HCT116 (cell line): ENCODE measurements around the gene HBM. TPM values are rescaled to one million over a fixed set of nuclear protein-coding genes. Genes with fewer than 3 reads are reported as not detected.
"Not testable (repeated sequence)": the region's sequence is repeated elsewhere in the genome, so short reads cannot be mapped to it uniquely, and the experiment has no call there.

Experiments used
- ATAC-seq: fragments of 200-7000 bp; cut with Tn5 transposase; 2 replicates; pipeline ENCODE4 v1.9.1; 2020; ENCODE audit warnings: mild to moderate bottlenecking, moderate library complexity
- BruUV-seq: library from RNA; stranded (reverse); fragments of 400-500 nt; replicated peaks from 2 replicates; lab custom pipeline; 2021; lab: Mats Ljungman, UMichigan
- CTCF ChIA-PET: fragments of 300-600 bp; sonication (Branson Sonifier 250); formaldehyde crosslinking; loops from one replicate; lab custom pipeline; 2021; ENCODE audit warnings: antibody characterized with exemption; lab: Charles Lee
- POLR2A ChIA-PET: fragments of 300-600, 350-600 bp; sonication (Branson Sonifier 250); formaldehyde crosslinking; loops from one replicate; lab custom pipeline; 2021; ENCODE audit warnings: antibody characterized with exemption; lab: Charles Lee
- RAD21 ChIA-PET, 2 experiments: fragments of 300-600 bp; sonication (Branson Sonifier 250); formaldehyde crosslinking; loops; one replicate each; lab custom pipeline; 2023; ENCODE audit warnings: low total read pairs in 2 of 2; ENCODE audit not compliant: uncharacterized antibody in 2 of 2, unreplicated experiment in 2 of 2, low non-redundant PET in 1 of 2; lab: Charles Lee
- DNase-seq: peaks from one replicate; pipeline ENCODE4 v3.0.0-alpha.2; 2010; ENCODE audit warnings: low read depth, low spot score
- H2AFZ ChIP-seq: fragments of 200-600 bp; shearing (Covaris generic), sonication (generic); 2 replicates; pipeline ENCODE4 v1.6.1; 2017; ENCODE audit warnings: low read depth, mixed run types, mixed read lengths, antibody characterized with exemption, low read length; ENCODE audit not compliant: poor library complexity, severe bottlenecking
- H3K27ac ChIP-seq: 2 replicates; pipeline ENCODE4 v1.5.1; 2012; ENCODE audit warnings: low read depth, low read length
- H3K27me3 ChIP-seq: fragments of 200-600 bp; sonication (generic); 2 replicates; pipeline ENCODE4 v1.6.1; 2016; ENCODE audit warnings: mixed run types, low read length, mixed read lengths; ENCODE audit not compliant: insufficient read depth
- H3K36me3 ChIP-seq, 2 experiments: fragments of 200-500 bp in 1 of 2; fragments of 200-600 bp in 1 of 2; sonication (Bioruptor generic) in 1 of 2; sonication (generic) in 1 of 2; 2 replicates each; pipeline versions ENCODE4 v1.5.1 to v1.6.1; 2014 to 2016; ENCODE audit warnings: low read length in 2 of 2, inconsistent platforms in 1 of 2, mixed read lengths in 1 of 2, mixed run types in 1 of 2; ENCODE audit not compliant: insufficient read depth in 2 of 2, control insufficient read depth in 1 of 2
- H3K4me1 ChIP-seq, 2 experiments: fragments of 200-600 bp in 1 of 2; sonication (generic) in 1 of 2; 2 replicates each; pipeline versions ENCODE4 v1.5.1 to v1.6.1; 2012 to 2017; ENCODE audit warnings: low read length in 2 of 2, inconsistent platforms in 1 of 2, mild to moderate bottlenecking in 1 of 2, mixed read lengths in 1 of 2, mixed run types in 1 of 2, moderate library complexity in 1 of 2; ENCODE audit not compliant: insufficient read depth in 2 of 2, control insufficient read depth in 1 of 2
- H3K4me2 ChIP-seq: fragments of 200-600 bp; sonication (generic); 2 replicates; pipeline ENCODE4 v1.6.1; 2017; ENCODE audit warnings: mixed run types, low read length, mixed read lengths
- H3K4me3 ChIP-seq, 2 experiments: fragments of 200-600 bp in 1 of 2; sonication (generic) in 1 of 2; replicated peaks in 1 of 2; 2 replicates each; pipeline ENCODE4 v1.5.1; 2011 to 2016; ENCODE audit warnings: low read length in 2 of 2, control low read depth in 1 of 2, low read depth in 1 of 2, mild to moderate bottlenecking in 1 of 2, mixed read lengths in 1 of 2, mixed run types in 1 of 2
- H3K79me2 ChIP-seq: fragments of 200-600 bp; sonication (generic); 2 replicates; pipeline ENCODE4 v1.6.1; 2017; ENCODE audit warnings: mild to moderate bottlenecking, mixed run types, low read length, moderate library complexity, mixed read lengths; ENCODE audit not compliant: insufficient read depth
- H3K9ac ChIP-seq: fragments of 200-600 bp; sonication (generic); 2 replicates; pipeline ENCODE4 v1.6.1; 2016; ENCODE audit warnings: low read length, mixed read lengths
- H3K9me2 ChIP-seq: fragments of 200-600 bp; sonication (generic), shearing (Covaris generic); 2 replicates; pipeline ENCODE4 v1.6.1; 2017; ENCODE audit warnings: mixed run types, mild to moderate bottlenecking, moderate library complexity; ENCODE audit not compliant: insufficient read depth
- H3K9me3 ChIP-seq, 2 experiments: fragments of 200-500 bp in 1 of 2; fragments of 200-600 bp in 1 of 2; sonication (Bioruptor generic) in 1 of 2; sonication (generic) in 1 of 2; 2 replicates each; pipeline ENCODE4 v1.6.1; 2014 to 2017; ENCODE audit warnings: low read length in 2 of 2, mixed read lengths in 2 of 2, inconsistent platforms in 1 of 2, low read depth in 1 of 2, mild to moderate bottlenecking in 1 of 2, mixed run types in 1 of 2, moderate library complexity in 1 of 2; ENCODE audit not compliant: control insufficient read depth in 1 of 2, insufficient read depth in 1 of 2
- H4K20me1 ChIP-seq: fragments of 200-600 bp; sonication (generic), shearing (Covaris generic); 2 replicates; pipeline ENCODE4 v1.6.1; 2017; ENCODE audit warnings: mixed run types, mild to moderate bottlenecking, moderate library complexity; ENCODE audit not compliant: insufficient read depth
- intact Hi-C: fragments of 100-400 bp; cut with micrococcal nuclease; formaldehyde crosslinking; loops from 2 replicates; pipeline ENCODE4 v1.10.0; 2022
- total RNA-seq: library from RNA; stranded (reverse); gene quantifications from one replicate; pipeline ENCODE4 v1.2.1, GENCODE V29; 2021; ENCODE audit not compliant: unreplicated experiment

HBM gene
- total RNA-seq, 1 experiment from 2014 or later: not detected

GRCh38 chr16:176006-176405 lies 10.2 kb downstream of the HBM start:
- H3K4me2 ChIP-seq: 0 out of 2 replicates have a peak overlapping the region, but pooled peaks have one; percentile 25
- RAD21 ChIA-PET: not testable (repeated sequence)

DNA sequence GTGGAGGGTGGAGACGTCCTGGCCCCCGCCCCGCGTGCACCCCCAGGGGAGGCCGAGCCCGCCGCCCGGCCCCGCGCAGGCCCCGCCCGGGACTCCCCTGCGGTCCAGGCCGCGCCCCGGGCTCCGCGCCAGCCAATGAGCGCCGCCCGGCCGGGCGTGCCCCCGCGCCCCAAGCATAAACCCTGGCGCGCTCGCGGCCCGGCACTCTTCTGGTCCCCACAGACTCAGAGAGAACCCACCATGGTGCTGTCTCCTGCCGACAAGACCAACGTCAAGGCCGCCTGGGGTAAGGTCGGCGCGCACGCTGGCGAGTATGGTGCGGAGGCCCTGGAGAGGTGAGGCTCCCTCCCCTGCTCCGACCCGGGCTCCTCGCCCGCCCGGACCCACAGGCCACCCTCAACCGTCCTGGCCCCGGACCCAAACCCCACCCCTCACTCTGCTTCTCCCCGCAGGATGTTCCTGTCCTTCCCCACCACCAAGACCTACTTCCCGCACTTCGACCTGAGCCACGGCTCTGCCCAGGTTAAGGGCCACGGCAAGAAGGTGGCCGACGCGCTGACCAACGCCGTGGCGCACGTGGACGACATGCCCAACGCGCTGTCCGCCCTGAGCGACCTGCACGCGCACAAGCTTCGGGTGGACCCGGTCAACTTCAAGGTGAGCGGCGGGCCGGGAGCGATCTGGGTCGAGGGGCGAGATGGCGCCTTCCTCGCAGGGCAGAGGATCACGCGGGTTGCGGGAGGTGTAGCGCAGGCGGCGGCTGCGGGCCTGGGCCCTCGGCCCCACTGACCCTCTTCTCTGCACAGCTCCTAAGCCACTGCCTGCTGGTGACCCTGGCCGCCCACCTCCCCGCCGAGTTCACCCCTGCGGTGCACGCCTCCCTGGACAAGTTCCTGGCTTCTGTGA lies 11.0 kb downstream of the HBM start, which contains the start of gene HBA1:
Gene HBA1, plus strand, starts transcription at position 204 of the 906 bp plus-strand sequence. Its CDS starts 37 bp downstream, at position 241.
- H3K36me3 ChIP-seq, DNase-seq, CTCF ChIA-PET, H3K4me3 ChIP-seq, BruUV-seq, H2AFZ ChIP-seq, H3K79me2 ChIP-seq, H3K9me3 ChIP-seq, H3K9me2 ChIP-seq, RAD21 ChIA-PET, H3K4me1 ChIP-seq, intact Hi-C loops, H3K9ac ChIP-seq, H3K27ac ChIP-seq, H4K20me1 ChIP-seq, H3K27me3 ChIP-seq, POLR2A ChIA-PET: not testable (repeated sequence)
- ATAC-seq: peak; percentile 71
- 0 out of 2 replicates have a peak within 1 kb of the TSS, but pooled peaks have one; percentile 25 for H3K4me2 ChIP-seq

More at GRCh38 chr16:176006-176405, 10.2 kb downstream of the HBM start:
- POLR2A ChIA-PET, BruUV-seq, H3K4me3 ChIP-seq, H3K9ac ChIP-seq, H4K20me1 ChIP-seq, H3K9me3 ChIP-seq, H3K36me3 ChIP-seq, intact Hi-C loops, H3K27ac ChIP-seq, H3K27me3 ChIP-seq, H2AFZ ChIP-seq, CTCF ChIA-PET, H3K4me1 ChIP-seq, H3K79me2 ChIP-seq, DNase-seq, H3K9me2 ChIP-seq: not testable (repeated sequence)
- peak; percentile 61 for ATAC-seq
